A172 (cell line): ENCODE data around the gene SLC25A47. TPM values are rescaled to one million over a fixed set of nuclear protein-coding genes. Genes with fewer than 3 reads are reported as not detected.

Experiments
- DNase-seq: peaks from one replicate; pipeline ENCODE4 v3.0.0-alpha.2; 2015; ENCODE audit warnings: low spot score
- total RNA-seq: library from RNA; depleted of rRNA; stranded (reverse); fragments of >200 nt; shearing (Covaris generic); gene quantifications from 2 replicates; pipeline ENCODE4 v1.2.3, GENCODE V29; 2014

The SLC25A47 gene
- total RNA-seq, 1 experiment from 2014 or later, result not detected

- DNase-seq, result no peak
Measured at GRCh38 chr14:100348253-100348729, 25.2 kb downstream of the SLC25A47 start.

- DNase-seq, result no peak
Measured at GRCh38 chr14:100348784-100349685, 25.9 kb downstream of the SLC25A47 start.

DNA sequence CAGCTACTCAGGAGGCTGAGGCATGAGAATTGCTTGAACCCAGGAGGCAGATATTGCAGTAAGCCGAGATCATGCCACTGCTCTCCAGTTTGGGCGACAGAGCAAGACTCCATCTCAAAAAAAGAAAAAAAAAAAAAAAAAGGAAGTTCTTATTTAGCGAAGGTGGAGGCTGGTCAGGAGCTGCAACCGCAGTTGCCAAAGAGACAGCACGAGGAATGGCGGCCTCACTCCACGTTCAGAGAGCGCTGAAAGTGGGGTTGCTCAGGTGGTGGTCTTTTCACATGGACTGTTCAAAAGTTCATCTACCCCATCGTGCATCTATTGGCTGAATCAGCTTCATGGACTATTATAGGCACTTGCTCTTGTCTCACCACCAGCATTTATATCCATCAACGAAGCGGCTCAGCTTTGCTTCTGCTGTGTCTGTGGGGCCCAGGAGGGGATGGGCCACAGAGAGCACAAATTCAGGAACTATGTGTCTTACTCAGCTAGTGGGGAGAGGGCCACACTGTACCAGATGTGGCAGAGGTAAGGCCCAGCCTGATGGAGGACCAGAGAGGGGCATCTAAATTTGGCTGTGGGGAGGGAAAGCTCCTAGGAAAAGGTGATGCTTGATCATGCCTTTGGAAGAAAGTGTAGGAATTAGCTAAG is 27.3 kb downstream of the SLC25A47 start:
- no peak for DNase-seq

DNA sequence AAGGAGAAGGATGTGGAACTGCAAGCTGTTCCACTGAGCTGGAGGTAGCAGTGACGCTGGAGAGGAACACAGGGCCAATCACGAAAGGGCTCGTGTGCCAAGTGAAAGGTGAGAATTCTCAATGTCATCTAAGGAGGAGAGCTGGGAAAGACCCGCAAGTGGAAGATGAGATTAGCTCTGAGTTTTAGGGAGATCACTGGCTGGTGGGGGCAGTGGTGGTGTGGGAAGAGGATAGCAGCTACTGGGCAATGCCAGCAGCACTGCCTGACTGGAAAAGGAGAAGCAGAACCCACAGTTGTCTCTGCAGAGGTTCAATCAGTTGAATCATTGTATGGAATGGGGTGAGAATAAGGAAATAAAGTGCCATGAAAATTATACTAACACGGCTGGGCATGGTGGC is 27.8 kb downstream of the SLC25A47 start:
- DNase-seq, result no peak

- DNase-seq, result no peak
Measured at GRCh38 chr14:100358396-100358795, 35.3 kb downstream of the SLC25A47 start.

DNA sequence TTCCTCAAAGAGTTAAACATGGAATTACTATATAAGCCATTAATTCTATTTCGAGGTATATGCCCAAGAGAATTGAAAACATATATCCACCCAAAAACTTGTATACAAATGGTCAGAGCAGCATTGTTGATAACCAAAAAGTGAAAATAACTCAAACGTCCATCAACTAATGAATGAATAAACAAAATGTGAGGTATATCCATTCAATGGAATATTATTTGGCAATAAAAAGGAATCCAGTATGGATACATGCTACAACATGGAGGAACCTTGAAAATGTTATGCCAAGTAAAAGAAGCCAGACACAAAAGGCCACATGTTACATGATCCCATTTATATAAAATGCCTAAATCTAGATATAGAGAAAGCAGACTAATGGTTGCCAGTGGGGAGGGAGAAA is 36.0 kb downstream of the SLC25A47 start:
- DNase-seq, result no peak

DNA sequence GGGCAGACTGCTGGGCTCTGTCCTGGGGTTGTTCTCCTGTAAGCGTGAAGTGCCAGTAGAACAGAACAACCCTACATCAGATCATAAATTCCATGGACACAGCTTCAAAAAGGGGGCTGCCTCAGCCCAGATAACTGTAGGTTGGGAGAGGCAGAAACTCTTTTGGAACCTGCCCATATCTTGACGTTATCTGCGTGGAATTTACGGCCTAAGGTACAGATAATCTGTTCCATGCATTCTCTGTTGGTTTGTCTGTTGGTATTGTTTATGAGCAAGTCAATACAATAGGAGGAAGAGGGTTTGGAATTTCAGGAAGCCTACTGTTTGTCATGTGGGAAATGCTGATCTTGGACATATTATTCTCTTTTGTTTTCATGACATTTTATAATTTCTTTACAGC is 36.7 kb downstream of the SLC25A47 start:
- DNase-seq, result no peak

- no peak for DNase-seq
Measured at GRCh38 chr14:100361626-100362025, 38.5 kb downstream of the SLC25A47 start.

GRCh38 chr14:100362311-100362927 is 39.3 kb downstream of the SLC25A47 start:
- no peak for DNase-seq

GRCh38 chr14:100363053-100363452 is 39.9 kb downstream of the SLC25A47 start:
- no peak for DNase-seq

DNA sequence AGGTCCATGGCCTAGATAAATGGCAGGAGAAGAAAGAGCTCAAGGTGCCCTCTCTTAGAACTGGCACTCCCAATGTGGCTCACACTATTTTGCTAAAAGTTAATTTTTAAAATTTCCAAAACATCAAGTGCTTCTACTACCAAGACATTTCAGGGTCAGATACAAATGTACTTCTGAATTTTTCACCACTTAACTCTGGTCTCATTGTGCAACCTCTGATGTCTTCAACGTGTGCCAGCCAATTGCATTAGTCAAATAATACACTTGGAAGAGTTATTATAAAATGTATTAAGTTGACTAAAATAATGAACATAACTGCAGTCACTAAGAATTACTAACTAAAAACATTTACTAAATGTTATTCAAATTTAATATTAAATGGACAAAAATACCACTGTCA is 41.3 kb downstream of the SLC25A47 start:
- DNase-seq, result no peak

DNA sequence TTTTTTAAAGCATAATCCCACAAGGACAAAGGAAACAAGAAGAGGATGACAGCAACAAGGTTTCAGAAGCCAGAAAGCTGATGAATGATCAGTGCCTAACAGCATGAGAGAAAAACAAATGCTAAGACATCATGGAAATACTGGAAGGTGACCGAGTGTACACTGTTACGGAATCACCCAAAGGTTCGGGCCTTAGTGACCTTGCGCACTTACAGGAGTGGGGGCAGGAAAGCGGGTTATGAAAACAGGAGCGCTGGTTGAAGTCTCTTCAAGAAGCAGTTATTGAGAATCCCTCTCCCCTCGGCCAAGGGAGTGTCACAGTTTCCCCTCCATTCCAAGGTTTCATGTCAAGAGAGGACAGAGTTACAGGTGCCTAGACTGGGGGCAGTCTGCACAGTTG is 42.6 kb downstream of the SLC25A47 start:
- no peak for DNase-seq

GRCh38 chr14:100369019-100369418 is 45.9 kb downstream of the SLC25A47 start:
- DNase-seq, result no peak

DNA sequence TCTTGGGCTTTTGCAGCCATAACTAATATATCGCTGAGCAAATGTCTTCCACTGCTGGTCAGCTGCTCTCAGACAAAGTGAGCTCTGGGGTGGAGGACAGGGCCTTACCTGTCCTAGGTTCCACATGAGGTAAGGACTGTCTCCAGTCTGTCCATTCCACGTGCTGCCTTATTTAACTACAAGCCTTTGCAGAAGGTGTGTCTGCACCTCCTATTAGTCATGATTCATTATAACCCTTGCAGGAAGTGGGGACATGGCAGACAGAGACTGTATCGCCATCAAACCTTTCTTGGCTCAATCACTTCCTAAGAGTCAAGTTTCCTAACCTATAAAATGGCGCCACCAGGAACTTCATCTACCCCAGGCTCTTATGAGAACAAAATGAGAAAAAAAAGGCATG is 46.9 kb downstream of the SLC25A47 start:
- DNase-seq, result no peak

GRCh38 chr14:100371773-100372172 is 48.6 kb downstream of the SLC25A47 start:
- DNase-seq, result no peak

DNA sequence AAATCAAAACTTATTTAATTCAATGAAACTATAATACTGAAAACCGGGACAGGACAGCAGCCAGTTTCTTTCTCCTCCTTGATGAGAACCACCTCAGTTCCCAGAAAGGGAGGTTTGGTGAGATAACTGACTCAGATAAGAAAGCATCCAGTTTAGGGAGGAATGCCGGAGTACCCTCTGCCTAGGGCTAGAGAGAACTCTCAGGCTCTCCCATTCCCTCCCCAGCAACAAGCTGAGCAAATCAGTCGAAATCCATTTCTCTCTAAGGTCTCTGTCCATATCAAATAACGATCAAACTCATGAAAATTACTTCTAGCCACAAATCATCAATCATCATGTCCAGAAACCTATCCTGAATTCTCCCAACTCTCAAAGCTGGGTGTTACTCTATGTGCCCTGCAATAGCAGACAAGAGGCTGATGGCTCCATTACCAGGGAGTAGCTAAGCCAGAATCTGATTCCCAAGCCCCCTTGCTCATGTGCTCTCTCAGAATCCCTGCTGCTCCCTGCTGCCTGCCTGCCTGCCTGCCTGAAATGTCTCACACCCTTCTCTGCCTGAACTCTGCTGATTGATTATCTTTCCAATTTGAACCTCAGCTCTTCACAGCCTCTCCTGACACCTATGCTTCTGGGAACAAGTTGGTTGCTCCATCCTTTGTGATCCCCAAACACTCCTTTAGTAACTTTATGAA is 49.4 kb downstream of the SLC25A47 start:
- DNase-seq, result no peak

DNA sequence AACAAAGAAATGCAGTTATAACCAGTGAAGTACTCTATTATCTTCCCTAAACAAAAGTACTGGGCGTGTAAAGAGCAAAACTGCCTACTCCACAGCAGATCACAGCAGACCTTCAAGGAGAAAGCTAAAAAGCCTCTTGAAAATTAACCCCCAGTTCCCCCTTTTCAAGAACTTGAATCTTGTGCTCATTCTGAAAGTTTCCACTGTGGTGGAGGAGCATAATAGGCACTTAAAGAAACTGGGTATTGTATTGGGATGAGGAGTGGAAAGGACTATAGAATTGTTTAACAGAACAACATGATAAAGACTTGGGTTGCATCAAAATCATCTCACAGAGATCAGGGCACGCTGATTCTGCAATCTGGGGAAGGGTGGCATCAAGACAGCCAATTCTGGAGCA is 51.1 kb downstream of the SLC25A47 start:
- no peak for DNase-seq

GRCh38 chr14:100374876-100375265 is 51.7 kb downstream of the SLC25A47 start:
- no peak for DNase-seq

- peak; percentile 65 for DNase-seq
Measured at GRCh38 chr14:100375266-100375962, 52.3 kb downstream of the SLC25A47 start.

- DNase-seq, result peak; percentile 77
Measured at GRCh38 chr14:100375963-100376735, 53.0 kb downstream of the SLC25A47 start, which contains the start of gene WDR25. TSS of gene WDR25 (plus strand) at chr14:100376485.
